Lung (tissue), 12 donors: ENCODE results near the gene TGFBI. TPM values are rescaled to one million over a fixed set of nuclear protein-coding genes. Genes with fewer than 3 reads are reported as not detected.
A peak's percentile ranks its signal among the peaks of the same experiment; 100 is the strongest.

Experiments used
- ATAC-seq: fragments of 200-7000 bp; cut with Tn5 transposase; one replicate; pipeline ENCODE4 v1.9.1; 2020; ENCODE audit warnings: moderate number of reproducible peaks; ENCODE audit not compliant: insufficient read depth, low FRiP score
- DNase-seq, 3 donors: peaks; one replicate each; pipeline ENCODE4 v3.0.0-alpha.2; 2013 to 2017
- H3K27ac ChIP-seq, 2 donors: one replicate each; pipeline ENCODE4 v1.5.1; 2013; ENCODE audit warnings: mild to moderate bottlenecking in 2 of 2, moderate library complexity in 2 of 2, control low read depth in 1 of 2, inconsistent platforms in 1 of 2, low read depth in 1 of 2, low read length in 1 of 2
- H3K27me3 ChIP-seq, 3 donors: one replicate each; pipeline ENCODE4 v1.5.1; 2013; ENCODE audit warnings: low read length in 2 of 3; ENCODE audit not compliant: control insufficient read depth in 3 of 3, insufficient read depth in 3 of 3
- H3K36me3 ChIP-seq, 4 donors: one replicate each; pipeline ENCODE4 v1.5.1; 2013; ENCODE audit warnings: low read length in 4 of 4, mild to moderate bottlenecking in 1 of 4, moderate library complexity in 1 of 4; ENCODE audit not compliant: control insufficient read depth in 4 of 4, insufficient read depth in 4 of 4
- H3K4me1 ChIP-seq, 5 donors: one replicate each; pipeline ENCODE4 v1.5.1; 2013; ENCODE audit warnings: low read length in 5 of 5, mild to moderate bottlenecking in 2 of 5, moderate library complexity in 1 of 5; ENCODE audit not compliant: control insufficient read depth in 5 of 5, insufficient read depth in 5 of 5
- H3K4me3 ChIP-seq: one replicate; pipeline ENCODE4 v1.5.1; 2013; ENCODE audit warnings: mild to moderate bottlenecking, control low read depth, moderate library complexity
- H3K9ac ChIP-seq, 2 donors: one replicate each; pipeline ENCODE4 v1.5.1; 2013; ENCODE audit warnings: low read length in 2 of 2, control low read depth in 1 of 2; ENCODE audit not compliant: insufficient read depth in 1 of 2
- H3K9me3 ChIP-seq, 4 donors: one replicate each; pipeline ENCODE4 v1.5.1; 2013; ENCODE audit warnings: low read length in 3 of 4, mild to moderate bottlenecking in 1 of 4, moderate library complexity in 1 of 4; ENCODE audit not compliant: control insufficient read depth in 4 of 4, insufficient read depth in 3 of 4
- WGBS, 2 donors: extraction: QIAGEN DNeasy Blood & Tissue Kit; methylation state at CpG; one replicate each; pipeline ENCODE4 v1.1.7; 2013; 5-methylcytosine and 5-hydroxymethylcytosine counted together
- polyA plus RNA-seq, 2 donors: library from polyadenylated mRNA; stranded (reverse); fragments of 200-250 nt; gene quantifications; one replicate each; pipeline ENCODE4 v1.2.1, GENCODE V29; 2013
- total RNA-seq, 2 donors: library from RNA; depleted of rRNA in 1 of 2; stranded (reverse); fragments of >200 nt in 1 of 2; gene quantifications; one replicate each; pipeline ENCODE4 v1.2.1, GENCODE V29; 2014 to 2021
- TF ChIP-seq, protein P1 (sequence below): IDR thresholded peaks from 2 replicates; pipeline ENCODE4 v1.5.1; 2012; ENCODE audit warnings: mild to moderate bottlenecking; ENCODE audit errors: control extremely low read depth, extremely low read depth
- donor health status: control.
- donor health status: control.
- donor health status: Bipolar disorder and iron deficiency.
- donor health status: healthy.
- donor health status: DM: yes; HTN: yes; CAD: no.

The TGFBI gene
- total and polyA plus RNA-seq, 4 donors = 96.4 to 146 (median 111) TPM

DNA sequence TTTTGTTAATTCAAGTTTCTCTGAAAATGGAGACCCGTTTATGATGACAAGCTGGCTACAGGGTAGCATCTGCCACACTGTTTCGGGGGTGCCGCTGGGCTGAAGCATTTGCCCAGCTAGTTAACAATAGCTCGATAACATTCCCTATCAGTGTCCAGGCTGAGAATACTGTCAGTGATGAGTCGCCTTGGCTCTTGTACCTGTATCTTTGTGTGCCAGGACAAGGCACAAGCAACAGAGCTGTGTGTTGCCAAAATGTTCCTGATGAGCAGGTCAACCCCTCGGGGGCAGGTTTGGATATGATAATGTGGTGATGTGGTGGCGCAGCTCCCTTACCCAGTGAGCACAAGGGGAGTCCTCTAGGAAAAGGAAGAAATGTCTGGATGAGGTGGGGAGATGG lies 7.0 kb downstream of the TGFBI start:
- Histone ChIP-seq H3K4me1 (peaks cover 0 to 9% (median 0%) of the 10 kb centered on the region in 5 donors), H3K36me3 (peaks cover 0 to 3% (median 1%) of the 10 kb centered on the region in 4 donors), H3K27ac (no peak overlapping the region), H3K9me3 (peaks cover 0 to 5% (median 0%) of the 10 kb centered on the region in 4 donors), H3K9ac (no peak overlapping the region), H3K27me3 (no peaks in the 10 kb centered on the region), H3K4me3 (no peak overlapping the region)
- DNase-seq (no peak), ATAC-seq (no peak)
- 92 to 93% methylated on average over 7 of the region's 7 CpGs for WGBS, 2 donors
- TF ChIP-seq, protein P1, sequence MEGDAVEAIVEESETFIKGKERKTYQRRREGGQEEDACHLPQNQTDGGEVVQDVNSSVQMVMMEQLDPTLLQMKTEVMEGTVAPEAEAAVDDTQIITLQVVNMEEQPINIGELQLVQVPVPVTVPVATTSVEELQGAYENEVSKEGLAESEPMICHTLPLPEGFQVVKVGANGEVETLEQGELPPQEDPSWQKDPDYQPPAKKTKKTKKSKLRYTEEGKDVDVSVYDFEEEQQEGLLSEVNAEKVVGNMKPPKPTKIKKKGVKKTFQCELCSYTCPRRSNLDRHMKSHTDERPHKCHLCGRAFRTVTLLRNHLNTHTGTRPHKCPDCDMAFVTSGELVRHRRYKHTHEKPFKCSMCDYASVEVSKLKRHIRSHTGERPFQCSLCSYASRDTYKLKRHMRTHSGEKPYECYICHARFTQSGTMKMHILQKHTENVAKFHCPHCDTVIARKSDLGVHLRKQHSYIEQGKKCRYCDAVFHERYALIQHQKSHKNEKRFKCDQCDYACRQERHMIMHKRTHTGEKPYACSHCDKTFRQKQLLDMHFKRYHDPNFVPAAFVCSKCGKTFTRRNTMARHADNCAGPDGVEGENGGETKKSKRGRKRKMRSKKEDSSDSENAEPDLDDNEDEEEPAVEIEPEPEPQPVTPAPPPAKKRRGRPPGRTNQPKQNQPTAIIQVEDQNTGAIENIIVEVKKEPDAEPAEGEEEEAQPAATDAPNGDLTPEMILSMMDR = no peak

DNA sequence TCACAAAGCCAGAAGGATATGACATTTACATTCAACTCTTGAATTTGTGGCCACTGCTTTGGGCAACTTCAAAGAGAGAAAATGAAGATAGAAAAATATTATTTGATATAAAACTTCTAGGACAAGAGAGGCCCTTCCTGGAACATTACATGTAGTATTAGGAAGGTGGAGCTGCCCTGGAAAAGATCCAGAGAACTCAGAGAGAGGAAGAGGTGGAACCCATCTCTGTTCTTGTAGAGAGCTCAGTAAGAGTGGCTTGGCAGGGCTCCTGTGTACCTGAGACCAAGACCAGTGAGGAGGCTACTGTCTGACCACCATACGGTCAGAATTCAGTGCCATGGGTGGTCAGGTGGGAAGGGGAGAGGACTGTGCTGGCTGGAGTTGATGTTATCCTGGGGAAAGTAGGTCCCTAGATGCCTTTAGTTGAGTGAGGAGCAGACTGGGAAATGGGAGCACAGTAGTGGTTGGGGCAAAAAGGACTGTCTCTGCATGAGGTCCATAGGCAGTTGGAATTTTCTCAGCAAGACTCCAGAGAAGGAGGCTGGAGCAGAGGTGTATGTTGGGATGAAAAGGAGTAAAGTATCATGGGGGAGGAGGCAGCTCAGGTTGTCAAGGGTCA lies 7.6 kb downstream of the TGFBI start:
- DNase-seq = no peak
- peaks cover 0 to 10% (median 0%) of the 10 kb centered on the region in 5 donors for H3K4me1 ChIP-seq
- no peak overlapping the region for H3K4me3 ChIP-seq
- peaks cover 0 to 5% (median 0%) of the 10 kb centered on the region in 4 donors for H3K9me3 ChIP-seq
- H3K27me3 ChIP-seq = no peaks in the 10 kb centered on the region
- H3K9ac ChIP-seq = no peak overlapping the region
- no peak for ATAC-seq
- H3K27ac ChIP-seq = no peak overlapping the region
- TF ChIP-seq, protein P1 = no peak
- H3K36me3 ChIP-seq = peaks cover 0 to 3% (median 1%) of the 10 kb centered on the region in 4 donors
- 86 to 100% methylated on average over 1 of the region's 1 CpG for WGBS, 2 donors

DNA sequence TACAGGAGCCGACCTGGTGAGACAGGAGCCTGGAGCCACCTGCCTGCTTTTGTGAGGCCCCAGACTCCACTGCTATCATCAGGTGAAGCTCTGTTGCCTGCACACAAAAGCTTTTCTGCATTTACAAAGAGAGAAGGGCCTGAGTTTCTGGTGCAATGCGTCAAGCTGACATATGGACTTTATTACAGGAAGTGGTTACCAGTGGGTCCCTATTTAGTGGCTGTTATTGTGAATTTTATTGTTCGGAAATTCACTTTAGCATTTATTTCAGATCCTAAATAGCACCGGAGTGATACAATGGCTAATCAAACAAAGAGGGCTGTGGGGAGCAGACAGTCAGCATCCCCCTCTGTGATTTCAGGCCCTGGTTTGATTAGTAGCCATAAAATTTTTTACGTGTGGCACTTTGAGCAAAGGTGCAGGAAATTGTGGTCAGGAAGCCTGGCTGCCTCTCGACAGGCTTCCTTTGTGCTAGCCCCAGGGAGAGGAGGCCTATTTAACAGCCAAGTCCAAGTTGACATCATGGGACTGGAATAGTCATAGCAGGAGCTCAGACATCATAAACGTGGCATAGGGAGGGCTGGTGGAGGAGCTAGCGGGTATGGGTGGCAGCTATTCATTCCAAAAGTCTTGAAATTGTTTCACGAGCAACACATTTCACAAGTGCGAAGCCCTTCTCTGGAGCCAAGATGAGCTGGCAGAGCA lies 8.4 kb downstream of the TGFBI start:
- ATAC-seq = no peak
- 27 to 56% methylated on average over 10 of the region's 10 CpGs for WGBS, 2 donors
- H3K9ac ChIP-seq = no peak overlapping the region
- peaks cover 0 to 3% (median 1%) of the 10 kb centered on the region in 4 donors for H3K36me3 ChIP-seq
- peak overlapping the region in 1 of 2 donors; percentile 36 for H3K27ac ChIP-seq
- H3K9me3 ChIP-seq = peaks cover 0 to 5% (median 0%) of the 10 kb centered on the region in 4 donors
- no peak overlapping the region for H3K4me3 ChIP-seq
- TF ChIP-seq, protein P1 = no peak
- no peak for DNase-seq
- peaks cover 0 to 10% (median 0%) of the 10 kb centered on the region in 5 donors for H3K4me1 ChIP-seq
- H3K27me3 ChIP-seq = no peaks in the 10 kb centered on the region
